C4-2B (cell line): ENCODE measurements around the gene RRM1.
A peak's percentile ranks its signal among the peaks of the same experiment; 100 is the strongest.

Source experiments
- CTCF ChIP-seq: fragments of 450-650 bp; conservative IDR thresholded peaks from 2 replicates; pipeline ENCODE4 v1.5.1; 2017; ENCODE audit warnings: mild to moderate bottlenecking
- ZFX ChIP-seq: fragments of 450-650 bp; IDR thresholded peaks from 2 replicates; pipeline ENCODE4 v1.6.1; 2017

- TF ChIP-seq CTCF: no peak
- TF ChIP-seq ZFX: peak; percentile 87
Observed at GRCh38 chr11:4094348-4095291, at the start of gene RRM1.
